ENCODE measurements around the gene TMBIM4. TPM values are rescaled to one million over a fixed set of nuclear protein-coding genes. Genes with fewer than 3 reads are reported as not detected.

The TMBIM4 gene
- total and polyA plus RNA-seq, 2 experiments from 2014 or later, result 59.6 to 63.6 TPM

DNA sequence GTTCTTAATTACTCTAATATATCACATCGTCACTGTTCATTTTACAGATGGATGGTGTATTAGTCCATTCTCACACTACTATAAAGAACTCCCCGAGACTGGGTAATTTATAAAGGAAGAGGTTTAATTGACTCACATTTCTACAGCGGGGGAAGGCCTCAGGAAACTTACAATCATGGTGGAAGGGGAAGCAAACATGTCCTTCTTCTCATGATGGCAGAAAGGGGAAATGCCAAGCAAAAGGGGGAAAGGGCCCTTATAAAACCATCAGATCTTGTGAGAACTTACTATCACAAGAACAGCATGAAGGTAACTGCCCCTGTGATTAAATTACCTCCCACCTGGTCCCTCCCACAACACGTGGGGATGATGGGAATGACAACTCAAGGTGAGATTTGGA lies 6.5 kb downstream of the TMBIM4 start:
- Histone ChIP-seq H3K79me2 (replicated peaks; ENCODE audit: insufficient read depth) (peaks cover 71% of the 10 kb centered on the region), H3K4me3 (no peak overlapping the region), H3K4me1 (ENCODE audit: insufficient read depth) (no peaks in the 10 kb centered on the region), H2AFZ (no peak overlapping the region), H3K36me3 (ENCODE audit: insufficient read depth) (no peaks in the 10 kb centered on the region), H3K4me2 (no peak overlapping the region), H3K9me2 (ENCODE audit: insufficient read depth) (no peaks in the 10 kb centered on the region), H3F3A (replicated peaks; ENCODE audit: low read depth) (no peaks in the 10 kb centered on the region), H3K27ac (ENCODE audit: low read depth) (no peak overlapping the region), H3K27me3 (ENCODE audit: insufficient read depth) (no peaks in the 10 kb centered on the region), H4K20me1 (replicated peaks; ENCODE audit: insufficient read depth) (no peaks in the 10 kb centered on the region)
- peaks cover 34% of the 10 kb centered on the region for H3K36me3 Mint-ChIP-seq (ENCODE audit: low read depth)
- DNase-seq (ENCODE audit: low spot score) (no peak), ATAC-seq (no peak)
- no peak for TF ChIP-seq ZNF331 (CRISPR knock-in tag; IDR thresholded peaks at IDR 0.05; ENCODE audit: low read depth)
- no peak for TF ChIP-seq NANOG (IDR thresholded peaks at IDR 0.05; ENCODE audit: borderline replicate concordance)
- TF ChIP-seq STAT1 (IDR thresholded peaks at IDR 0.05; ENCODE audit: unreplicated experiment), result no peak
- no peak for TF ChIP-seq ZNF114 (CRISPR knock-in tag; IDR thresholded peaks at IDR 0.05)
- TF ChIP-seq ETS1 (IDR thresholded peaks at IDR 0.05), result no peak
- no peak for TF ChIP-seq JUNB (IDR thresholded peaks at IDR 0.05; ENCODE audit: unreplicated experiment)
- TF ChIP-seq, protein P1, sequence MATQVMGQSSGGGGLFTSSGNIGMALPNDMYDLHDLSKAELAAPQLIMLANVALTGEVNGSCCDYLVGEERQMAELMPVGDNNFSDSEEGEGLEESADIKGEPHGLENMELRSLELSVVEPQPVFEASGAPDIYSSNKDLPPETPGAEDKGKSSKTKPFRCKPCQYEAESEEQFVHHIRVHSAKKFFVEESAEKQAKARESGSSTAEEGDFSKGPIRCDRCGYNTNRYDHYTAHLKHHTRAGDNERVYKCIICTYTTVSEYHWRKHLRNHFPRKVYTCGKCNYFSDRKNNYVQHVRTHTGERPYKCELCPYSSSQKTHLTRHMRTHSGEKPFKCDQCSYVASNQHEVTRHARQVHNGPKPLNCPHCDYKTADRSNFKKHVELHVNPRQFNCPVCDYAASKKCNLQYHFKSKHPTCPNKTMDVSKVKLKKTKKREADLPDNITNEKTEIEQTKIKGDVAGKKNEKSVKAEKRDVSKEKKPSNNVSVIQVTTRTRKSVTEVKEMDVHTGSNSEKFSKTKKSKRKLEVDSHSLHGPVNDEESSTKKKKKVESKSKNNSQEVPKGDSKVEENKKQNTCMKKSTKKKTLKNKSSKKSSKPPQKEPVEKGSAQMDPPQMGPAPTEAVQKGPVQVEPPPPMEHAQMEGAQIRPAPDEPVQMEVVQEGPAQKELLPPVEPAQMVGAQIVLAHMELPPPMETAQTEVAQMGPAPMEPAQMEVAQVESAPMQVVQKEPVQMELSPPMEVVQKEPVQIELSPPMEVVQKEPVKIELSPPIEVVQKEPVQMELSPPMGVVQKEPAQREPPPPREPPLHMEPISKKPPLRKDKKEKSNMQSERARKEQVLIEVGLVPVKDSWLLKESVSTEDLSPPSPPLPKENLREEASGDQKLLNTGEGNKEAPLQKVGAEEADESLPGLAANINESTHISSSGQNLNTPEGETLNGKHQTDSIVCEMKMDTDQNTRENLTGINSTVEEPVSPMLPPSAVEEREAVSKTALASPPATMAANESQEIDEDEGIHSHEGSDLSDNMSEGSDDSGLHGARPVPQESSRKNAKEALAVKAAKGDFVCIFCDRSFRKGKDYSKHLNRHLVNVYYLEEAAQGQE (IDR thresholded peaks at IDR 0.05; ENCODE audit: unreplicated experiment), result no peak
- TF ChIP-seq EZH2 (IDR thresholded peaks at IDR 0.05; ENCODE audit: low read depth, unreplicated experiment), result no peak
- no peak for TF ChIP-seq CTCF (conservative IDR thresholded peaks at IDR 0.05; ENCODE audit: low read depth in 2 of 2)
- TF ChIP-seq EZH2phosphoT487 (IDR thresholded peaks at IDR 0.05; ENCODE audit: unreplicated experiment), result no peak
- TF ChIP-seq ZNF462 (CRISPR knock-in tag; IDR thresholded peaks at IDR 0.05), result no peak
- TF ChIP-seq POLR2AphosphoS5 (IDR thresholded peaks at IDR 0.05; ENCODE audit: low read depth), result no peak
- TF ChIP-seq CREB1 (CRISPR knock-in tag; IDR thresholded peaks at IDR 0.05; ENCODE audit: low read depth), result no peak
- H3K27me3 Mint-ChIP-seq (ENCODE audit: insufficient read depth, low read depth, poor library complexity), result no peaks in the 10 kb centered on the region
- H3K4me3 Mint-ChIP-seq, result no peak overlapping the region
- H3K4me1 Mint-ChIP-seq, result peaks cover 4% of the 10 kb centered on the region; the same call in 1 of the 3 replicates
- peaks cover 14% of the 10 kb centered on the region; the same call in 2 of the 3 replicates for H3K9me3 Mint-ChIP-seq
- H3K27ac Mint-ChIP-seq, result no peak overlapping the region
